Endothelial cell of umbilical vein (primary cell): ENCODE data around the gene AP3M1.

ENCODE experiments used
- EZH2 ChIP-seq: IDR thresholded peaks from 2 replicates; pipeline ENCODE4 v1.6.1; 2012; ENCODE audit warnings: borderline replicate concordance, low read depth, mild to moderate bottlenecking, moderate library complexity, low read length, inconsistent platforms; ENCODE audit not compliant: severe bottlenecking
- FOS ChIP-seq: IDR thresholded peaks from 2 replicates; pipeline ENCODE4 v1.6.1; 2011; ENCODE audit warnings: mild to moderate bottlenecking, low read length, moderate library complexity, borderline replicate concordance; ENCODE audit not compliant: insufficient read depth
- GATA2 ChIP-seq: IDR thresholded peaks from 2 replicates; pipeline ENCODE4 v1.7.0; 2011; ENCODE audit warnings: low read depth, mild to moderate bottlenecking, moderate library complexity, mixed read lengths, low read length; ENCODE audit not compliant: insufficient read length, insufficient read depth
- JUN ChIP-seq: IDR thresholded peaks from 2 replicates; pipeline ENCODE4 v1.6.1; 2011; ENCODE audit warnings: borderline replicate concordance, low read depth; ENCODE audit not compliant: insufficient read length, insufficient read depth
- MAX ChIP-seq: IDR thresholded peaks from 2 replicates; pipeline ENCODE4 v1.6.1; 2011; ENCODE audit not compliant: insufficient read depth, insufficient read length
- MYC ChIP-seq: IDR thresholded peaks from one replicate; pipeline ENCODE4 v1.6.1; 2011; ENCODE audit warnings: mild to moderate bottlenecking, low read depth, low read length
- POLR2A ChIP-seq: IDR thresholded peaks from 2 replicates; pipeline ENCODE4 v1.6.1; 2012; ENCODE audit warnings: low read depth, mild to moderate bottlenecking, control low read depth, low read length
- POLR2AphosphoS5 ChIP-seq: IDR thresholded peaks from 2 replicates; pipeline ENCODE4 v1.6.1; 2012; ENCODE audit warnings: low read depth, mild to moderate bottlenecking, control low read depth, low read length, moderate library complexity; ENCODE audit not compliant: insufficient read depth
- TF ChIP-seq, protein P1 (sequence below), 2 donors: IDR thresholded peaks; 1 replicate in 1 of 2; 2 replicates in 1 of 2; pipeline ENCODE4 v1.5.1; 2011; ENCODE audit warnings: low read length in 2 of 2, mild to moderate bottlenecking in 2 of 2, moderate library complexity in 2 of 2, control low read depth in 1 of 2, inconsistent platforms in 1 of 2, low read depth in 1 of 2; ENCODE audit not compliant: insufficient read depth in 1 of 2; ENCODE audit errors: extremely low read depth in 1 of 2

- TF ChIP-seq, protein P1, sequence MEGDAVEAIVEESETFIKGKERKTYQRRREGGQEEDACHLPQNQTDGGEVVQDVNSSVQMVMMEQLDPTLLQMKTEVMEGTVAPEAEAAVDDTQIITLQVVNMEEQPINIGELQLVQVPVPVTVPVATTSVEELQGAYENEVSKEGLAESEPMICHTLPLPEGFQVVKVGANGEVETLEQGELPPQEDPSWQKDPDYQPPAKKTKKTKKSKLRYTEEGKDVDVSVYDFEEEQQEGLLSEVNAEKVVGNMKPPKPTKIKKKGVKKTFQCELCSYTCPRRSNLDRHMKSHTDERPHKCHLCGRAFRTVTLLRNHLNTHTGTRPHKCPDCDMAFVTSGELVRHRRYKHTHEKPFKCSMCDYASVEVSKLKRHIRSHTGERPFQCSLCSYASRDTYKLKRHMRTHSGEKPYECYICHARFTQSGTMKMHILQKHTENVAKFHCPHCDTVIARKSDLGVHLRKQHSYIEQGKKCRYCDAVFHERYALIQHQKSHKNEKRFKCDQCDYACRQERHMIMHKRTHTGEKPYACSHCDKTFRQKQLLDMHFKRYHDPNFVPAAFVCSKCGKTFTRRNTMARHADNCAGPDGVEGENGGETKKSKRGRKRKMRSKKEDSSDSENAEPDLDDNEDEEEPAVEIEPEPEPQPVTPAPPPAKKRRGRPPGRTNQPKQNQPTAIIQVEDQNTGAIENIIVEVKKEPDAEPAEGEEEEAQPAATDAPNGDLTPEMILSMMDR (IDR thresholded peaks at IDR 0.05; ENCODE audit: extremely low read depth in 1 of 2, insufficient read depth in 1 of 2, low read depth in 1 of 2, low read length in 2 of 2), result no peak
- TF ChIP-seq EZH2 (no peak), MAX (no peak), FOS (no peak), POLR2A (no peak), GATA2 (no peak), POLR2AphosphoS5 (no peak), JUN (no peak), MYC (no peak)
These were observed 65.7 kb downstream of the AP3M1 start for GRCh38 chr10:74084955-74085354.
